HepG2 (cell line): ENCODE data around the gene RWDD2A.

ENCODE experiments used
- ASH2L ChIP-seq: fragments of 300-600, 200-600 bp; sonication (generic); IDR thresholded peaks from 2 replicates; pipeline ENCODE4 v1.7.0; 2017; ENCODE audit warnings: low read depth, mild to moderate bottlenecking, moderate library complexity, mixed read lengths, low read length; ENCODE audit not compliant: insufficient read length
- ATF6 ChIP-seq: sonication (generic); formaldehyde crosslinking; conservative IDR thresholded peaks from 2 replicates; pipeline ENCODE4 v1.4.0; 2020; ENCODE audit warnings: missing genetic modification reagents
- CHD2 ChIP-seq: IDR thresholded peaks from 2 replicates; pipeline ENCODE4 v1.6.1; 2011; ENCODE audit warnings: low read depth, low read length, improper control_type of control experiment
- CTCF ChIP-seq: sonication (generic); formaldehyde crosslinking; IDR thresholded peaks from 2 replicates; pipeline ENCODE4 v1.5.0; 2020; ENCODE audit warnings: mild to moderate bottlenecking, missing genetic modification reagents, moderate library complexity
- EZH2 ChIP-seq: conservative IDR thresholded peaks from 2 replicates; pipeline ENCODE4 v1.6.1; 2012; ENCODE audit warnings: mild to moderate bottlenecking, low read depth, low read length, moderate library complexity
- GABPA ChIP-seq, 2 experiments: IDR thresholded peaks; 2 replicates each; pipeline ENCODE4 v1.6.1; 2011 to 2016; ENCODE audit warnings: low read depth in 2 of 2, low read length in 1 of 2, missing biosample characterization in 1 of 2, missing genetic modification characterization in 1 of 2
- HBP1 ChIP-seq: IDR thresholded peaks from 2 replicates; pipeline ENCODE4 v1.6.1; 2016; ENCODE audit warnings: low read depth, control low read depth
- HNRNPLL ChIP-seq: fragments of 200-400 bp; formaldehyde crosslinking; IDR thresholded peaks from 2 replicates; pipeline ENCODE4 v1.6.1; 2017; ENCODE audit warnings: mild to moderate bottlenecking, low read depth, low read length; ENCODE audit not compliant: poor library complexity, severe bottlenecking
- IRF1 ChIP-seq: sonication (generic); formaldehyde crosslinking; IDR thresholded peaks from 2 replicates; pipeline ENCODE4 v1.4.0; 2020; ENCODE audit warnings: low read depth, mild to moderate bottlenecking, missing genetic modification reagents
- JUND ChIP-seq: sonication (generic); formaldehyde crosslinking; IDR thresholded peaks from 2 replicates; pipeline ENCODE4 v1.8.0; 2022; ENCODE audit warnings: mild to moderate bottlenecking, missing genetic modification reagents
- MTF1 ChIP-seq: sonication (generic); formaldehyde crosslinking; IDR thresholded peaks from 2 replicates; pipeline ENCODE4 v1.5.0; 2020; ENCODE audit warnings: missing genetic modification reagents
- SYNCRIP ChIP-seq: fragments of 200-400 bp; formaldehyde crosslinking; IDR thresholded peaks from 2 replicates; pipeline ENCODE4 v1.6.1; 2018; ENCODE audit warnings: mild to moderate bottlenecking, low read depth, low read length; ENCODE audit not compliant: insufficient read depth
- ZMYM3 ChIP-seq: sonication (generic); formaldehyde crosslinking; IDR thresholded peaks from 2 replicates; pipeline ENCODE4 v1.5.1; 2020; ENCODE audit warnings: mild to moderate bottlenecking, missing genetic modification reagents
- ZNF260 ChIP-seq: sonication (generic); formaldehyde crosslinking; IDR thresholded peaks from 2 replicates; pipeline ENCODE4 v1.4.0; 2020; ENCODE audit warnings: missing genetic modification reagents, low read depth, mild to moderate bottlenecking, borderline replicate concordance

- TF ChIP-seq IRF1 (CRISPR knock-in tag): no peak
- TF ChIP-seq JUND (CRISPR knock-in tag): no peak
- TF ChIP-seq ATF6 (CRISPR knock-in tag): no peak
- TF ChIP-seq ZMYM3 (CRISPR knock-in tag): no peak
- TF ChIP-seq ZNF260 (CRISPR knock-in tag): no peak
- no peak for TF ChIP-seq MTF1 (CRISPR knock-in tag)
- TF ChIP-seq CTCF: no peak
- no peak for TF ChIP-seq ASH2L
- no peak for TF ChIP-seq SYNCRIP
- TF ChIP-seq HNRNPLL: no peak
- no peak for TF ChIP-seq GABPA (IDR thresholded peaks at IDR 0.05; ENCODE audit: low read depth, low read length)
- no peak for TF ChIP-seq GABPA (CRISPR knock-in tag; IDR thresholded peaks at IDR 0.05; ENCODE audit: low read depth)
- TF ChIP-seq HBP1 (CRISPR knock-in tag): no peak
- no peak for TF ChIP-seq CHD2
- TF ChIP-seq EZH2: no peak
Measured at GRCh38 chr6:83198486-83199172, 5.5 kb downstream of the RWDD2A start.
